ENCODE measurements around the gene ADAMTSL2.

Gene ADAMTSL2

GRCh38 chr9:133606708-133607025, 72.2 kb downstream of the ADAMTSL2 start:
- no peak for DNase-seq (ENCODE audit: low spot score)

GRCh38 chr9:133607381-133607780, 72.9 kb downstream of the ADAMTSL2 start:
- no peak for DNase-seq (ENCODE audit: low spot score)

DNA sequence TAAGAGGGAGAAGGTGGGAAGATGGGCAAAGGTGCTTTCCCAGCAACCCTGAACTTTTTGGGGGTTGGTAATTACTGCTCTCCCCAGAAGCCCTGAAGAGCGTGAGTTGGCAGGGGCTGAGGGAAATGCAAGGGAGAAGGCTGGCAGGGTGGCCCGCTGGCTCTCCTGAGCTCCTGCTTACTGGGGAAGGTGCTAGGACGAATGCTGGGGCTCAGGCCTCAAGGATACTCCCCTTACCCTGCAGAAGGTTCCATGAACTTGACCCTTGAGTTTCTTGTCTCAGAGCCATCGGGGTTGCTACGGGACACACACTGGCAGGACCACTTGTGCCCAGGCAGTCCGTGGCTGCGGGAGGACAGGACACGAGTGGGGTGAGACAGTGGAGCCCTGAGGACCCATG, 73.5 kb downstream of the ADAMTSL2 start:
- DNase-seq (ENCODE audit: low spot score): no peak

- no peak for DNase-seq (ENCODE audit: low spot score)
These were observed 73.9 kb downstream of the ADAMTSL2 start for GRCh38 chr9:133608382-133608781.

DNA sequence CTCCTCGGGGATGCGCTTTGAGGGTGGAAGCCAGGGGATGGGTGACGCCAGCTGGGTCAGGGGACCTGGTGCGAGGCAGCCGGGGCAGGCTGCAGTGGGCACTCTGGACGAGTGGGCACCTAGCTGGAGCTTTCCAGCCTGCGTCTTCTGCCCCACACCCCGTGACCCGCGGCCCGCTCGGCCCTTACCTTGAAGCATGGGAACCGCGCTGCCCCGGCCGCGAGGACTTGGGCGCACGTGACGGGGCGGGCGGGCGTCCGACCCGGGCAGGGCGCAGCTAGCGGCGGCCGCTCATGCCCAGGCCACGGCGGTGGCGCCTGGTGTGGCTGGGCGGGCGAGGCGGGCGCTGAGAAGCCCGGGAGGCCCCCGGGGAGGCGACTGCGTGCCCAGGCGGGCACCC, 74.4 kb downstream of the ADAMTSL2 start:
- no peak for DNase-seq (ENCODE audit: low spot score)

- DNase-seq (ENCODE audit: low spot score): peak; percentile 30
These were observed 75.0 kb downstream of the ADAMTSL2 start, which contains the start of gene FAM163B for GRCh38 chr9:133609311-133610098. TSS of gene FAM163B (minus strand) at chr9:133609389. CDS start at chr9:133580223, 29,166 bp downstream.

- DNase-seq (ENCODE audit: low spot score): no peak
These were observed 76.3 kb downstream of the ADAMTSL2 start for GRCh38 chr9:133610845-133611244.

DNA sequence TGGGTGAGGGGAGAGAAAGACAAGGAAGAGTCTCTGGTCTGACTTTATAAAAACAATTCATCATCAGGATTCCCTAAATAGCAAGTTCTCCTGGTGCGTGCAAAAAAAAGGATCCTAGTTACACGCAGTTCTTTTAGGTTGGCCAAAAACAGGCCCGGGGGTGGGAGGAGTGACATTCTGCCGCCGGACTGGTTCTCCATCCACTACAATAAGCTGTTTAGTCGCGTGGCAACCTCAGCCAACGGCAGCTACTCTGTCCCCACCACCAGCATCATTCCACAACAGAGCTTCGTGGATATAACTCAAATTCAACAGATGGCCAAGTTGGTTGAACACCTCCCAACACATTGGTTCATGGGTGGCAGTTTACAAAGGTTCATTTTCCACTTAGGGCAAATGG, 77.5 kb downstream of the ADAMTSL2 start:
- no peak for DNase-seq (ENCODE audit: low spot score)

DNA sequence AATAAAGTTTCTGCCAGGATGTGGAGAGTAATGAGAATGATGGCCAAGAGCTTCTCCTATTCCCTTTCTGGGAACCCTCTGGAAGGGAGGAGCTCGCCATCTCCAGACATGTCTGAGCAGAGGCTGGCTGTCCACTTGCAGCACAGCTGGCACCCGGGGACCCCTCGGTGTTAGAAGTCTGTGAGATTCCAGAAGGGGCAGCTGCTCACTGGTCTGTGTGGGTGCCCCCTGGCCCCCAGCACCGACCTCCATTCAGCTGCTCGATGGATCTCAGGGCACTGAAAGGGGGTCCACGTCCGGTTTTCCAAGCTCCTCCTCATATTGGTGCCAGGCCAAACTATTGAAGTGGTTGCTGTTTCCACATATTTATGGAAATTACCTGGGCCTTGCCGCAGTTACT, 78.3 kb downstream of the ADAMTSL2 start:
- DNase-seq (ENCODE audit: low spot score): no peak

DNA sequence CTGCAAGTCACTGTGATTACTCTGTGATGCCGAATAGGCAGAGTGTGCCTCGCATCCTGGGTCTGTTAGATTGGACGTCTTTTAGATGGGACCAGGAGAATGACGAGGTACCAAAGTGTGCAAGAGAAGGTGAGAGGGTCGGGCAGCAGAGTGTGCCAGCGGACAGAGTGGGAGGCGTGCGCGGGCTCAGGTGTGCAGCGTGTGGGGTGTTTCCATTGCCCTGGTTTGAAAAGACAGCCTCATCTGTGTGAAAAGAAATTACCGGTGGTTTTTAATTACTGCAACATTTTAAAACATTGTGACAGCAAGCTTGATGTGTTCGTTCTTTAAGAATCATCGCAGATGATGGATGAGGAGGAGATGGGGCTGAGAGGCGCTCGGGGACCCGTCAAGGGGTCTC, 78.9 kb downstream of the ADAMTSL2 start:
- DNase-seq (ENCODE audit: low spot score): no peak

DNA sequence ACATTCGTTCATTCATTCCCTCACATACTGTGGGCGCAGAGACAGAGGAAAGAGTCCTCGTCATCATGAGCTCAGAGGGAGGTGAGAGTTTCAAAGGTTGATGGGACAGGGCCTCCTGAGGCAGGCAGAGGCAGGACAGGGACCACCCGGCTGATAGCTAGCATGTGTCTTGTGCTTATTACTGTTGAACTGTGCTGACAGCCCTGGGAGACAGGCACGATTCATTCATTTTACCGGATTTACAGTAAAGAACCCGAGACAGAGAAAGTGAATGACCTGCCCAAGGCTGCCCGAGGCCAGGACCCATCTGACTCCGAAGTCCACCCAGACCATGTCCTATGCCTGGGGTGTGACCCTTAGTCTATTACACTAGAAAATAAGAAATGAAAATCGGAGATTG, 79.6 kb downstream of the ADAMTSL2 start:
- no peak for DNase-seq (ENCODE audit: low spot score)

DNA sequence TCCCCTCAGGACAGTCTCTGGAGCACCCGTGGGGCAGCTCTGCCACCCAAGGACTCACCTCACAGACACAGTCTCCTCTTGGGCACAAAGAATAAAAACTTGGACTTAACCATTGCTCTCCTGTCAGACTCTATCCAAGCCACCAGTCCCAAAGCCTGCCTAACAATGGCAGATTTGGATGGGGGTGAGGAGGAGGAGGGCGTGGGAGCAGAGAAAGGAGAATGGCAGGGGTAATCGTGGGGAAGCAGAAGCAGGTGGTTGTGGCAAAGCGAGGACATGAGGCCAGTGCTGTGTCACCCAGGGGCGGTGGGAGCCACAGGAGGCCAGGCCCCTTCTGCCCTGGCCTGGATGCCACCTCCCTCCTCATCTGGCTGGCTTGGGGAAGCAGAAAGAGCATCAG, 80.2 kb downstream of the ADAMTSL2 start:
- DNase-seq (ENCODE audit: low spot score): no peak

DNA sequence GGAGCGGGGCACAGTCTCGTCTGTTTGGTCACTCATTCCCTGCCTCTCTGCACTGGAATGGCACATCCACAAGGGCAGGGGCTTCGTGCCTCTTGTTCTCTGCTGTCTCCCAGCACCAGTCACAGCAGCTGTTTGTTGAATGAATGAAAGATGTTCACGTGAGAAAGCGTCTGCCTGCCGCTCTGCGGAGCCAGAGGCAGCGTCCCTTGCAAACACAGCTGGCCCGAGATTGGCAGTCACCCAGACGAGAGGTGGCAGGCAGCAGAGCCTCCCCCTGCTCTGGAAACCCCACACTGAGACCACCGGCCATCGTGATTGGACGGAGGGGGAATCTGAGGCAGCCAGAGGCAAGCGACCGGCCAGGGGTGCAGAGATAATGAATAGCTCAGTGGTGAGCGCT, 80.7 kb downstream of the ADAMTSL2 start:
- no peak for DNase-seq (ENCODE audit: low spot score)

DNA sequence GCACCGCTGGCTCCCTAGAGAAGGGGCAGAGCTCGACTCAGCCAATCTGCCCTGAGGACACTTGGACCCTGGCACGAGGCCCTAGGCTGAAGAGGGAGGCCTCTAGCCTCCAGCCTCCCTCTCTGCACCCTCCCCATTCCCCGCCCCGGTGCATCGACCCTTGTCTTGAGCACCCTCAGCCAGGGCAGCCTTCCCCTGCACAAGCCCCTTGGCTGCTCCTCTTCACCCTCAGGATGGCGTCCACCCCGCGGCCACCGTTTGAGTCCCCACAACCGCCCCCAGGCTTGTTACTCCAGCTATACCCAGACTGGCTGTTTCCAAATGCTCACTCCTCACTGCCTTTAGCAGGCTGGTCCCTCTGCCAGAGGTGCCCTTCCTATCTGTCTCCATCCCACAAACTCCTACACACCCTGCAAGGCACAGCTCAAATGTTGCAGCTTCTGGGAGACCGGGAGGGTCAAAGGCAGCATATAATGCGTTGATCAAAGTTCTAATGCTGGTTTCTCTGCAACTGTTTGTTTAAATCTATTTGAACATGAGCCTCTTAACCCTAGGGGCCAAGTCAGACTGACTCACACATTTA, 81.2 kb downstream of the ADAMTSL2 start:
- DNase-seq (ENCODE audit: low spot score): no peak

- DNase-seq (ENCODE audit: low spot score): no peak
These were observed 82.3 kb downstream of the ADAMTSL2 start for GRCh38 chr9:133616643-133617405.

GRCh38 chr9:133618726-133619125, 84.2 kb downstream of the ADAMTSL2 start:
- DNase-seq (ENCODE audit: low spot score): no peak

DNA sequence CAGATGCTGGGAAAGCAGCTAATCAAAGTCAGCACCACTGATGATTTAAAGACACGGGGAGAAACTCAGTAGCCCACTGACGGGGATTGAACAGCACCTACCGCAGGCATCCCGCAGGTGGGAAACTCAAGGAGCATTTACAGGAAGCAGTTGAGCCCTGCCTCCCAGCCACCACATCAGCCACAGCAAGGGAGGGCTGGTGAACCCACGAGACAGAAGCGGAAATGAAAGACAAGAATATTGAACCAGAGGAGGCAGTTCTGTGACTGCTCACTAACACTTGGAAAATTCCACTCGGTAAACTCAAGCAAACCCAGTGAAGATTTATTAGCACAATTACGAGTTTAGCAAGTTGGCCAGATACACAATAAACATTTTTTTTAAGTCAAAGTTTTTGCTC, 85.3 kb downstream of the ADAMTSL2 start:
- DNase-seq (ENCODE audit: low spot score): peak; percentile 17

DNA sequence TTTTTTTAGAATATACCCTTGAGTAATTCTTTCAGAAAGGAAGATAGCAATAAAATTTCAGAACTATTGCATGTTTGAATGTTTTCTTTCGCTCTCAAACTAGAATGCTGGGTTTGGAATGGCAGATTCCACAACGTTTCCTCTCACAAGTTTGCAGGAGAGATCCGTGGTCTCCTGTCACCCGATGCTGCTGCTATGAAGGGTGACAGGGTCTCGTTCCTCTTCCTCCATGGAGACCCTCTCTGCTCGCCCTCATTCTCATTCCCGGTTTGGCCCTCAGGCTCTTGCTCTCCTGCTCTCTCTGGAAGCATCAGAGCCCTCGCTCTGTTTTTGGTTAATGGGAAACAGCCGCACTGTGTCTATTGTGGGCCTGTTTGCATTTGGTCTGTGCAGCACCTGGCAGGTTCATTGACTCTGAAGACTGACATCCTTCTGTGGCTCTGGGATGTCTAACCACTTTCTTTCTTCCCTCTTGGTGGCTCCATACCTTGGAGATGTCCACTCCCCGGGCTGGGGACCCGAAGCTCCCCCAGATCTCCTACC, 87.3 kb downstream of the ADAMTSL2 start:
- no peak for DNase-seq (ENCODE audit: low spot score)

DNA sequence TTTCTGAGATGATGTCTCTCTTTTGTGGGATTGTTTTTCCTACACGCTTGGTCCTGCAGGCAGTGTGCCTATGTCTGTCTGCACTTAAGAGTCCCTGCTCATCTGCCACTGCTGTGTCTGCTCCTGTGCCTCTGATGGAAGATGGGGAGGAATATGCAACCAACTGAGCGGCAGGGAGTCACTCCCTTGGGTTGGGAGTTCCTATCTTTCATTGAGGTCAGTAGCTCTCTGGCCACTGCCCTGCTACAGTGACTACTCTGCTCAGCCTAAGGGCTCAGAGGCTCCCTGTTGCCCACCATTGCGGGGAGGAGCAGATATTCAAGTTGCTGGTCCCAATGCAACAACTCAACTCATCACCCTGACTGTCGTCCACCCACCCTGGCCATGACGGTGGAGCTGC, 88.1 kb downstream of the ADAMTSL2 start:
- DNase-seq (ENCODE audit: low spot score): no peak
